ENCODE results near the gene TMA7.

DNA sequence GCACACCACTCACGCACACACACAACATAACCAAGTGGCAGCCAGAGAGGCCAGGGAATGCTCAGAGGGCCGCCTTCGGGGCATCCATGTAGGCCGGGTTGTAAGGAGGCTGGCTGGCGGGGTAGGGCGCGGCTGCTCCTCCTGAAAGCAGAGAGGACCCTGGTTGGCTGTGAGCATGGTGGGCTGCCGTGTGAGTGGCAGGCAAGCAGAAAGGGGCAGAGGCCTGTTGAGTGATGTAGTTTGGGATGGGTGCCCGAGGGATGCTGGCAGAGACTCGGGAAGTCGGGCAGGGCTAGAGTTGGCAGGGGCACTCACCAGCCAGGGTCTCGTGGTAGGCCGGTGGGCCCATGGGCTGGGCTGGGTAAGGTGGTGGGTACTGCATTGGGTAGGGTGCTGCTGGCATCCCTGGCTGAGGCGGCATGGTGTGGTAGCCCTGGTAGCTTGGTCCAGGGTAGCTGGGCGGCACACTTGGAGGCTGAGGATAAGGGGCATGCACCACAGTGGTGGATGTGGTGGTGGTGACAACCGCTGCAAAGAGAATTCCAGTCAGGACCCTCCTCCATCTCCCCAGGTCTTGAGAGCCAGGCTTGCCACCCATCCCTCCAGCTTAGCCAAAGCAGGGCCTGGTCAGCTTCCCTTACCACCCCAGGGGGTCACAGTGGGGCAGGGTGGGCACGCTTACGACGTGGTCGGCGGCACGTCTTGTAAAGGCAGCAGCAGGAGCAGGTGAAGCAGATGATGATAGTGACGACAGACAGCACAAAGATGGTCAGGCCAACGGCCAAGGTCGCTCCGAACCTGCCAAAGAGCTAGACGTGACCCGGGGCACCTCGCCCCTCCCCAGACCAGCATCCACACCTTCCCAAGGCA lies 29.2 kb downstream of the TMA7 start:
- TF ChIP-seq MGA (IDR thresholded peaks at IDR 0.05) (no peak), TAF1 (IDR thresholded peaks at IDR 0.05; ENCODE audit: control insufficient read depth, extremely low read depth, insufficient read depth, low read length, severe bottlenecking) (no peak), SP2 (IDR thresholded peaks at IDR 0.05; ENCODE audit: extremely low read depth, low read depth, low read length, poor library complexity, severe bottlenecking) (no peak), SRSF9 (IDR thresholded peaks at IDR 0.05; ENCODE audit: borderline replicate concordance, low read depth, low read length) (no peak), ZNF586 (CRISPR knock-in tag; conservative IDR thresholded peaks at IDR 0.05) (no peak), RFX1 (IDR thresholded peaks at IDR 0.05) (no peak), MYBL2 (IDR thresholded peaks at IDR 0.05; ENCODE audit: low read depth) (no peak), MYBL2 (CRISPR knock-in tag; IDR thresholded peaks at IDR 0.05; ENCODE audit: borderline replicate concordance) (no peak)

Measured in K562 (cell line).